GM13976 (cell line): ENCODE data around the gene SLC19A3.

Experiments used
- DNase-seq: peaks from one replicate; pipeline ENCODE4 v3.0.0; 2012; ENCODE audit warnings: low spot score
- CTCF ChIP-seq: IDR thresholded peaks from 2 replicates; pipeline ENCODE4 v1.5.1; 2012; ENCODE audit warnings: borderline replicate concordance, mild to moderate bottlenecking; ENCODE audit not compliant: insufficient read depth; ENCODE audit errors: extremely low read depth, missing control alignments, control extremely low read depth
- in situ Hi-C: fragments of 300-500 bp; cut with MboI; formaldehyde crosslinking; loops from one replicate; pipeline ENCODE4 v1.12.0; 2022; ENCODE audit warnings: low sequenced_read_pairs, mixed read lengths, inconsistent platforms; ENCODE audit not compliant: unreplicated experiment

SLC19A3 gene

GRCh38 chr2:227657199-227657845, 60.5 kb downstream of the SLC19A3 start:
- no peak for TF ChIP-seq CTCF
- no peak for DNase-seq
- in situ Hi-C loops = no loop called here

- TF ChIP-seq CTCF = no peak
- in situ Hi-C loops = no loop called here
- DNase-seq = no peak
Measured at GRCh38 chr2:227655454-227655853, 62.4 kb downstream of the SLC19A3 start.

- in situ Hi-C loops = no loop called here
- no peak for DNase-seq
Measured at GRCh38 chr2:227654426-227654825, 63.4 kb downstream of the SLC19A3 start.

GRCh38 chr2:227653419-227653818, 64.4 kb downstream of the SLC19A3 start:
- no peak for TF ChIP-seq CTCF
- DNase-seq = no peak
- in situ Hi-C loops = no loop called here

More at GRCh38 chr2:227654426-227654825, 63.4 kb downstream of the SLC19A3 start:
- TF ChIP-seq CTCF = no peak

- in situ Hi-C loops = no loop called here
- no peak for TF ChIP-seq CTCF
- DNase-seq = no peak
Measured at GRCh38 chr2:227643990-227644551, 73.8 kb downstream of the SLC19A3 start.

GRCh38 chr2:227642656-227643055, 75.2 kb downstream of the SLC19A3 start:
- in situ Hi-C loops = no loop called here
- TF ChIP-seq CTCF = no peak

More at GRCh38 chr2:227642656-227643055, 75.2 kb downstream of the SLC19A3 start:
- DNase-seq = no peak
